ENCODE measurements around the gene PJVK.

PJVK gene

DNA sequence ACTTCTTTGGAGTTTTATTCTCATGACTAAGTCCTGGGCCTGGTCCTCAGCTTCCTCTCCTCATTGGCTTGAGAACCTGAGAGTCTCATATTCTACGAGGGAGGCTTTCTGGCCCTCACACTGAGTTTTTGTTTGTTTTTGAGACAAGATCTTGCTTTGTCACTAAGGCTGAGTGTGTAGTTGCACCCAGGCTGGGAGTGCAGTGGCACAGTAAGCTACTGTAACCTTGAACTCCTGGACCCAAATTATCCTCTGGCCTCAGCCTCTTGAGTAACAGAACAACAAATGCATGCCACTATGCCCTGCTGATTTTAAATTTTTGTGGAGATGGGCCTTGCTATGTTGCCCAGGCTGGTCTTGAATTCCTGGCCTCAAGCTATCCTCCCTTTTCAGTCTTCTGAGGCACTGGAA lies 22.8 kb upstream of the PJVK start:
- no peak overlapping the region for H3K4me3 ChIP-seq (ENCODE audit: low read length in 2 of 2)
- no peaks in the 10 kb centered on the region for H3K27me3 ChIP-seq (ENCODE audit: control insufficient read depth in 3 of 3, insufficient read depth in 3 of 3, low read depth in 1 of 3, low read length in 3 of 3)
- peaks cover 0 to 9% of the 10 kb centered on the region in 2 donors for H3K9me3 ChIP-seq (replicated peaks in 1 of 2; ENCODE audit: control insufficient read depth in 2 of 2, insufficient read depth in 1 of 2, low read depth in 1 of 2, low read length in 2 of 2)
- H2AK5ac ChIP-seq (ENCODE audit: low read depth, low read length), result no peak overlapping the region
- H2BK12ac ChIP-seq (ENCODE audit: low read length), result no peak overlapping the region
- WGBS, 2 donors (ENCODE audit: extremely low coverage in 2 of 2, insufficient read length in 2 of 2, insufficient replicate concordance in 1 of 2), result no CpG with 5 or more reads among the region's 1 CpG
- H3K23ac ChIP-seq (ENCODE audit: low read depth, low read length, poor library complexity), result no peak overlapping the region
- H2BK120ac ChIP-seq (ENCODE audit: low read depth, low read length), result no peak overlapping the region
- H3K36me3 ChIP-seq (replicated peaks in 1 of 2; ENCODE audit: control insufficient read depth in 2 of 2, insufficient read depth in 2 of 2, low read length in 2 of 2), result peaks cover 6 to 72% of the 10 kb centered on the region in 2 donors
- H2BK15ac ChIP-seq (ENCODE audit: low read length), result no peak overlapping the region
- no peak overlapping the region for H3K9ac ChIP-seq (ENCODE audit: low read depth, low read length, poor library complexity)
- H3K4me1 ChIP-seq (ENCODE audit: control insufficient read depth in 2 of 2, insufficient read depth in 1 of 2, low read depth in 1 of 2, low read length in 2 of 2), result no peaks in the 10 kb centered on the region
- H2AFZ ChIP-seq (ENCODE audit: low read length), result no peak overlapping the region
- H3K14ac ChIP-seq (ENCODE audit: low read length), result no peak overlapping the region
- DNase-seq (ENCODE audit: low spot score), result no peak
- H3K4ac ChIP-seq (ENCODE audit: low read length), result no peak overlapping the region
- no peak overlapping the region for H3K27ac ChIP-seq (replicated peaks; ENCODE audit: low read length)
- no peaks in the 10 kb centered on the region for H3K79me1 ChIP-seq (ENCODE audit: low read depth, low read length)
- H4K8ac ChIP-seq (ENCODE audit: low read depth, low read length), result no peak overlapping the region
- no peak overlapping the region for H2BK5ac ChIP-seq (ENCODE audit: low read length)
- H3K4me2 ChIP-seq (ENCODE audit: insufficient read depth, low read length, poor library complexity, severe bottlenecking), result no peak overlapping the region
- no peak overlapping the region for H4K91ac ChIP-seq (ENCODE audit: low read depth, low read length, poor library complexity)
- H3K18ac ChIP-seq (ENCODE audit: low read length), result no peak overlapping the region

DNA sequence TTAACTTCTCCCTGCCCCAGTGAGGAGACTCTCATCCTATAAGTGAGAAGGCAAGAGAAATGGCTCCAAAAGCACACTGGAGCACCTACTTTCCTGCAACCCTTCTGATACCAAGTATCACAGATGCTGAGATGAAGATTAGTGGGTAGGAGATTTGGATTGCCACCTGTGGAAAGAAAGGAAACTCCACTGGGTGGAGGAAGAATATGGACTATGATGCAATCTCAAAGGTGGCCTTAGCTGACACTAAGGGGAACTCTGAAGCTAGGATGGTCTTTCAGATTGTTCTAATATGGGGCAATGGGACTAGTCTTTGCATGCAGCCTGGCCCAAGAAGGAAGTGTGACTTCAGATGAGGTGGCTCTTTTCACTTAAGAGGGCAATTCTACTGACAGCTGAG lies 21.8 kb upstream of the PJVK start:
- H3K4ac ChIP-seq (ENCODE audit: low read length), result no peak overlapping the region
- no peak overlapping the region for H2BK5ac ChIP-seq (ENCODE audit: low read length)
- H2BK15ac ChIP-seq (ENCODE audit: low read length), result no peak overlapping the region
- no peak overlapping the region for H3K18ac ChIP-seq (ENCODE audit: low read length)
- H3K36me3 ChIP-seq (replicated peaks in 1 of 2; ENCODE audit: control insufficient read depth in 2 of 2, insufficient read depth in 2 of 2, low read length in 2 of 2), result peaks cover 11 to 81% of the 10 kb centered on the region in 2 donors
- H3K79me1 ChIP-seq (ENCODE audit: low read depth, low read length), result no peaks in the 10 kb centered on the region
- H3K23ac ChIP-seq (ENCODE audit: low read depth, low read length, poor library complexity), result no peak overlapping the region
- H3K27ac ChIP-seq (replicated peaks; ENCODE audit: low read length), result no peak overlapping the region
- no peak overlapping the region for H4K8ac ChIP-seq (ENCODE audit: low read depth, low read length)
- H3K9ac ChIP-seq (ENCODE audit: low read depth, low read length, poor library complexity), result no peak overlapping the region
- DNase-seq (ENCODE audit: low spot score), result no peak
- no peak overlapping the region for H3K4me2 ChIP-seq (ENCODE audit: insufficient read depth, low read length, poor library complexity, severe bottlenecking)
- H3K9me3 ChIP-seq (replicated peaks in 1 of 2; ENCODE audit: control insufficient read depth in 2 of 2, insufficient read depth in 1 of 2, low read depth in 1 of 2, low read length in 2 of 2), result peaks cover 0 to 9% of the 10 kb centered on the region in 2 donors
- H2AK5ac ChIP-seq (ENCODE audit: low read depth, low read length), result no peak overlapping the region
- no peak overlapping the region for H2AFZ ChIP-seq (ENCODE audit: low read length)
- H2BK120ac ChIP-seq (ENCODE audit: low read depth, low read length), result no peak overlapping the region
- no peak overlapping the region for H3K14ac ChIP-seq (ENCODE audit: low read length)
- H3K4me3 ChIP-seq (ENCODE audit: low read length in 2 of 2), result no peak overlapping the region
- H3K27me3 ChIP-seq (ENCODE audit: control insufficient read depth in 3 of 3, insufficient read depth in 3 of 3, low read depth in 1 of 3, low read length in 3 of 3), result no peaks in the 10 kb centered on the region
- H4K91ac ChIP-seq (ENCODE audit: low read depth, low read length, poor library complexity), result no peak overlapping the region
- H2BK12ac ChIP-seq (ENCODE audit: low read length), result no peak overlapping the region
- H3K4me1 ChIP-seq (ENCODE audit: control insufficient read depth in 2 of 2, insufficient read depth in 1 of 2, low read depth in 1 of 2, low read length in 2 of 2), result no peaks in the 10 kb centered on the region

DNA sequence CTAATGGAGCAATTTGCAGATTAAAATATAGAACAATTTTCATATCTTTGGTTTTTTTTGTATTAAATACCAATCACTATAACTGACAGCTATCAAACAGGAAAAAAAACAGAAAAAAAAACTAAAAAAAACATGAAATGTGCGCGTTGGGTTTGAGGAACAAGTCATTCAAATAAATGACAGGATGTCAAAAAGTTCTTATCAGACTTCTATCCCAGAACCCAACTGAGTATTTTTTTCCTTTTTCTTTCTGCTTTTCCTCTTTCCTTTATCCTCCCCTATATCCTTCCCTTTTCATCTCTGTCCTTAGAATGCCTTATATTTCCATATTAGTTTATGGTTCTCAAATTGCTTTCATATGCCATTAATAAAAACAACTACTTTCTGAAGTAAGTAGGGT lies 14.5 kb upstream of the PJVK start:
- Histone ChIP-seq H3K79me1 (ENCODE audit: low read depth, low read length) (no peaks in the 10 kb centered on the region), H3K4me1 (ENCODE audit: control insufficient read depth in 2 of 2, insufficient read depth in 1 of 2, low read depth in 1 of 2, low read length in 2 of 2) (no peaks in the 10 kb centered on the region), H3K4ac (ENCODE audit: low read length) (no peak overlapping the region), H3K18ac (ENCODE audit: low read length) (no peak overlapping the region), H3K4me2 (ENCODE audit: insufficient read depth, low read length, poor library complexity, severe bottlenecking) (no peak overlapping the region), H4K8ac (ENCODE audit: low read depth, low read length) (no peak overlapping the region), H3K27ac (replicated peaks; ENCODE audit: low read length) (no peak overlapping the region), H2BK120ac (ENCODE audit: low read depth, low read length) (no peak overlapping the region), H2AK5ac (ENCODE audit: low read depth, low read length) (no peak overlapping the region), H3K14ac (ENCODE audit: low read length) (no peak overlapping the region), H2AFZ (ENCODE audit: low read length) (no peak overlapping the region), H2BK5ac (ENCODE audit: low read length) (no peak overlapping the region), H2BK15ac (ENCODE audit: low read length) (no peak overlapping the region), H3K9me3 (replicated peaks in 1 of 2; ENCODE audit: control insufficient read depth in 2 of 2, insufficient read depth in 1 of 2, low read depth in 1 of 2, low read length in 2 of 2) (no peaks in the 10 kb centered on the region), H2BK12ac (ENCODE audit: low read length) (no peak overlapping the region), H3K36me3 (replicated peaks in 1 of 2; ENCODE audit: control insufficient read depth in 2 of 2, insufficient read depth in 2 of 2, low read length in 2 of 2) (peaks cover 19 to 100% of the 10 kb centered on the region in 2 donors), H3K27me3 (ENCODE audit: control insufficient read depth in 3 of 3, insufficient read depth in 3 of 3, low read depth in 1 of 3, low read length in 3 of 3) (no peaks in the 10 kb centered on the region), H3K23ac (ENCODE audit: low read depth, low read length, poor library complexity) (no peak overlapping the region), H3K9ac (ENCODE audit: low read depth, low read length, poor library complexity) (no peak overlapping the region), H4K91ac (ENCODE audit: low read depth, low read length, poor library complexity) (no peak overlapping the region), H3K4me3 (ENCODE audit: low read length in 2 of 2) (no peak overlapping the region)
- WGBS, 2 donors (ENCODE audit: extremely low coverage in 2 of 2, insufficient read length in 2 of 2, insufficient replicate concordance in 1 of 2), result no CpG with 5 or more reads among the region's 2 CpGs
- DNase-seq (ENCODE audit: low spot score), result no peak

DNA sequence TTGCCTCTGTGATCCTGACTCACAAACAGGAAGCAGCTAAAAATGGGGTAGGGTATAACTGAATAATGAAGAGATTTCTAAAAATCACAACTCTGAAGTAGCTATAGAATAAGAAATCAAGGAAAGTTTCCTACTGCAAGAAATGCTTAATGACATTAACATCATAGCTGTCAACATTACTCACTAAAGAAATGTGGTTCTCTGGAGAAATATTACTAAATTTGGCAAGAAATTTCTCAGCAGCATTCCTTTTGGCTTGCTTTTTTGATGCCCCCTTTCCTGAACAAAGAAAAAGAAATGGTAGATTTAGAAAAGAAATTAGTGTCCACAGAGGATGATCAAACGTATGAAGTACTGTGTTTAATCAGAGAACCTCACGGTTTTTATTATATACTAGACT lies 9.8 kb upstream of the PJVK start:
- no peak overlapping the region for H4K91ac ChIP-seq (ENCODE audit: low read depth, low read length, poor library complexity)
- no peak overlapping the region for H3K4me2 ChIP-seq (ENCODE audit: insufficient read depth, low read length, poor library complexity, severe bottlenecking)
- H2BK12ac ChIP-seq (ENCODE audit: low read length), result no peak overlapping the region
- no peak overlapping the region for H3K23ac ChIP-seq (ENCODE audit: low read depth, low read length, poor library complexity)
- H2BK120ac ChIP-seq (ENCODE audit: low read depth, low read length), result no peak overlapping the region
- H3K14ac ChIP-seq (ENCODE audit: low read length), result no peak overlapping the region
- H3K79me1 ChIP-seq (ENCODE audit: low read depth, low read length), result no peaks in the 10 kb centered on the region
- DNase-seq (ENCODE audit: low spot score), result no peak
- no peak overlapping the region for H2AFZ ChIP-seq (ENCODE audit: low read length)
- no peak overlapping the region for H3K4me3 ChIP-seq (ENCODE audit: low read length in 2 of 2)
- H3K4me1 ChIP-seq (ENCODE audit: control insufficient read depth in 2 of 2, insufficient read depth in 1 of 2, low read depth in 1 of 2, low read length in 2 of 2), result no peaks in the 10 kb centered on the region
- H3K9me3 ChIP-seq (replicated peaks in 1 of 2; ENCODE audit: control insufficient read depth in 2 of 2, insufficient read depth in 1 of 2, low read depth in 1 of 2, low read length in 2 of 2), result no peaks in the 10 kb centered on the region
- H2BK5ac ChIP-seq (ENCODE audit: low read length), result no peak overlapping the region
- no peak overlapping the region for H3K4ac ChIP-seq (ENCODE audit: low read length)
- no peak overlapping the region for H2AK5ac ChIP-seq (ENCODE audit: low read depth, low read length)
- no peak overlapping the region for H3K9ac ChIP-seq (ENCODE audit: low read depth, low read length, poor library complexity)
- no peak overlapping the region for H3K27ac ChIP-seq (replicated peaks; ENCODE audit: low read length)
- no peak overlapping the region for H4K8ac ChIP-seq (ENCODE audit: low read depth, low read length)
- no CpG with 5 or more reads among the region's 2 CpGs for WGBS, 2 donors (ENCODE audit: extremely low coverage in 2 of 2, insufficient read length in 2 of 2, insufficient replicate concordance in 1 of 2)
- H3K36me3 ChIP-seq (replicated peaks in 1 of 2; ENCODE audit: control insufficient read depth in 2 of 2, insufficient read depth in 2 of 2, low read length in 2 of 2), result peaks cover 19 to 100% of the 10 kb centered on the region in 2 donors
- no peak overlapping the region for H2BK15ac ChIP-seq (ENCODE audit: low read length)
- H3K27me3 ChIP-seq (ENCODE audit: control insufficient read depth in 3 of 3, insufficient read depth in 3 of 3, low read depth in 1 of 3, low read length in 3 of 3), result no peaks in the 10 kb centered on the region
- H3K18ac ChIP-seq (ENCODE audit: low read length), result no peak overlapping the region

All from neuronal stem cell (in vitro differentiated cells).